Fibroblast of lung (primary cell): ENCODE data around the gene PDZD7. TPM values are rescaled to one million over a fixed set of nuclear protein-coding genes. Genes with fewer than 3 reads are reported as not detected.

Experiments used
- DNase-seq, 2 donors: peaks; one replicate each; pipeline versions ENCODE4 v3.0.0 to v3.0.0-alpha.2; 2010; ENCODE audit warnings: low read depth in 2 of 2
- H2AFZ ChIP-seq: 2 replicates; pipeline ENCODE4 v1.5.1; 2012; ENCODE audit warnings: low read length, control low read depth, inconsistent platforms
- H3K27ac ChIP-seq: 2 replicates; pipeline ENCODE4 v1.5.1; 2011; ENCODE audit warnings: low read length, control low read depth; ENCODE audit not compliant: insufficient read depth
- H3K27me3 ChIP-seq: 2 replicates; pipeline ENCODE4 v1.5.1; 2011; ENCODE audit warnings: mild to moderate bottlenecking, low read length; ENCODE audit not compliant: control insufficient read depth, insufficient read depth
- H3K36me3 ChIP-seq: 2 replicates; pipeline ENCODE4 v1.5.1; 2011; ENCODE audit warnings: low read length; ENCODE audit not compliant: control insufficient read depth, insufficient read depth
- H3K4me1 ChIP-seq: 2 replicates; pipeline ENCODE4 v1.5.1; 2011; ENCODE audit warnings: low read length; ENCODE audit not compliant: control insufficient read depth, insufficient read depth; ENCODE audit errors: extremely low read depth
- H3K4me2 ChIP-seq: 2 replicates; pipeline ENCODE4 v1.5.1; 2011; ENCODE audit warnings: low read length, control low read depth; ENCODE audit not compliant: insufficient read depth; ENCODE audit errors: extremely low read depth
- H3K4me3 ChIP-seq, 4 experiments: fragments of 200-600 bp in 1 of 4; sonication (generic) in 1 of 4; replicated peaks in 1 of 4; 2 replicates each; pipeline ENCODE4 v1.5.1; 2011 to 2016; ENCODE audit warnings: low read length in 4 of 4, low read depth in 3 of 4, mild to moderate bottlenecking in 3 of 4, control low read depth in 2 of 4, inconsistent platforms in 1 of 4, mixed read lengths in 1 of 4; ENCODE audit not compliant: insufficient read depth in 1 of 4; ENCODE audit errors: control extremely low read depth in 1 of 4
- H3K79me2 ChIP-seq: 2 replicates; pipeline ENCODE4 v1.5.1; 2012; ENCODE audit warnings: mild to moderate bottlenecking, low read length, inconsistent platforms; ENCODE audit not compliant: control insufficient read depth, insufficient read depth
- H3K9ac ChIP-seq: 2 replicates; pipeline ENCODE4 v1.5.1; 2011; ENCODE audit warnings: mild to moderate bottlenecking, low read length, control low read depth; ENCODE audit not compliant: insufficient read depth
- H3K9me3 ChIP-seq: 2 replicates; pipeline ENCODE4 v1.5.1; 2012; ENCODE audit warnings: low read depth, low read length; ENCODE audit not compliant: control insufficient read depth, insufficient read depth
- H4K20me1 ChIP-seq: 2 replicates; pipeline ENCODE4 v1.5.1; 2011; ENCODE audit warnings: low read length; ENCODE audit not compliant: control insufficient read depth, insufficient read depth; ENCODE audit errors: extremely low read depth
- EZH2 ChIP-seq: IDR thresholded peaks from 2 replicates; pipeline ENCODE4 v1.5.1; 2012; ENCODE audit warnings: low read length, control low read depth, mild to moderate bottlenecking; ENCODE audit errors: missing control alignments
- polyA plus RNA-seq, 2 donors: library from polyadenylated mRNA; depleted of rRNA in 1 of 2; stranded (reverse) in 1 of 2; unstranded in 1 of 2; fragments of >200 nt; gene quantifications; 2 replicates each; pipeline ENCODE4 v1.2.1, GENCODE V29; 2011 to 2012; ENCODE audit warnings: missing spikeins in 1 of 2
- total RNA-seq: library from RNA; depleted of rRNA; stranded (reverse); fragments of >200 nt; gene quantifications from 2 replicates; pipeline ENCODE4 v1.2.1, GENCODE V29; 2014
- TF ChIP-seq, protein P1 (sequence below), 2 donors: IDR thresholded peaks in 1 of 2; conservative IDR thresholded peaks in 1 of 2; 1 replicate in 1 of 2; 2 replicates in 1 of 2; pipeline ENCODE4 v1.5.1; 2011 to 2012; ENCODE audit warnings: low read length in 2 of 2, control low read depth in 1 of 2, inconsistent platforms in 1 of 2, low read depth in 1 of 2, mild to moderate bottlenecking in 1 of 2

The PDZD7 gene
- total and polyA plus RNA-seq, 2 donors (not counting 1 experiment from before 2014, with no cell fraction given): 0.42 to 1.3 TPM

DNA sequence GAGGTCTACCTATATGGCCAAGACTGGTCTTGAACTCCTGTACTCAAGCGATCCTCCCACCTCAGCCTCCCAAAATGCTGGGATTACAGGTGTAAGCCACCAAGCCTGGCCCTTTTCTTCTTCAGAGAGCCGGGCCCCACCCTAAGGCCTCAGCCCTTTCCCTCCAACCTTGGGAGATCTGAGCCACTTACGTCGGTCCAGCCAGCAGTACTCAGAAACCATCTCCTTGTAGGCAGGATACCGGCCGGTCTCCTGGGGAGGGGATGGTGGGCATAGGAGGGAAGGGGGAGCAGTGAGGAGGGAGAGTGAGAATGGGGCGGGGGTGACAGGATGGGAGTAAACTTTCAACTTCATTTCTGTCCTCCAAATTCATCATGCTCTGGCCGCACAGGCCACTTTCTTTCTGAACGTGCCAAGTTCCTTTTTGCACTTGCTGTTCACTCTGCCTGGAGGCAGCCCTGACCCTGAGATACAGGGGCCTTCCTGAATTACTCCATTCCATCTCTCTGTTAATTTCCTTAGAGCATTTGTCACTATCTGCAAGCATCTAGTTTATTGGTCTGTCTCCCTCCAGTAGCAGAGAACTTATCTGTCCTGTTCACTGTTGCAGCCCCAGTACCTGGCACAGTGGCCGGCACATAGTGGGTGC lies 10.4 kb downstream of the PDZD7 start:
- no peak overlapping the region for H3K4me3 ChIP-seq
- no peaks in the 10 kb centered on the region for H3K79me2 ChIP-seq
- no peaks in the 10 kb centered on the region for H3K36me3 ChIP-seq
- no peak overlapping the region for H3K27ac ChIP-seq
- H4K20me1 ChIP-seq: no peaks in the 10 kb centered on the region
- no peaks in the 10 kb centered on the region for H3K27me3 ChIP-seq
- H3K4me2 ChIP-seq: no peak overlapping the region
- no peak overlapping the region for H2AFZ ChIP-seq
- H3K4me1 ChIP-seq: peaks cover 6% of the 10 kb centered on the region
- TF ChIP-seq, protein P1, sequence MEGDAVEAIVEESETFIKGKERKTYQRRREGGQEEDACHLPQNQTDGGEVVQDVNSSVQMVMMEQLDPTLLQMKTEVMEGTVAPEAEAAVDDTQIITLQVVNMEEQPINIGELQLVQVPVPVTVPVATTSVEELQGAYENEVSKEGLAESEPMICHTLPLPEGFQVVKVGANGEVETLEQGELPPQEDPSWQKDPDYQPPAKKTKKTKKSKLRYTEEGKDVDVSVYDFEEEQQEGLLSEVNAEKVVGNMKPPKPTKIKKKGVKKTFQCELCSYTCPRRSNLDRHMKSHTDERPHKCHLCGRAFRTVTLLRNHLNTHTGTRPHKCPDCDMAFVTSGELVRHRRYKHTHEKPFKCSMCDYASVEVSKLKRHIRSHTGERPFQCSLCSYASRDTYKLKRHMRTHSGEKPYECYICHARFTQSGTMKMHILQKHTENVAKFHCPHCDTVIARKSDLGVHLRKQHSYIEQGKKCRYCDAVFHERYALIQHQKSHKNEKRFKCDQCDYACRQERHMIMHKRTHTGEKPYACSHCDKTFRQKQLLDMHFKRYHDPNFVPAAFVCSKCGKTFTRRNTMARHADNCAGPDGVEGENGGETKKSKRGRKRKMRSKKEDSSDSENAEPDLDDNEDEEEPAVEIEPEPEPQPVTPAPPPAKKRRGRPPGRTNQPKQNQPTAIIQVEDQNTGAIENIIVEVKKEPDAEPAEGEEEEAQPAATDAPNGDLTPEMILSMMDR (conservative IDR thresholded peaks at IDR 0.05 in 1 of 2, IDR thresholded peaks at IDR 0.05 in 1 of 2; ENCODE audit: low read depth in 1 of 2, low read length in 2 of 2): no peak
- TF ChIP-seq EZH2: no peak
- no peak for DNase-seq
- H3K9me3 ChIP-seq: no peaks in the 10 kb centered on the region
- no peak overlapping the region for H3K9ac ChIP-seq

DNA sequence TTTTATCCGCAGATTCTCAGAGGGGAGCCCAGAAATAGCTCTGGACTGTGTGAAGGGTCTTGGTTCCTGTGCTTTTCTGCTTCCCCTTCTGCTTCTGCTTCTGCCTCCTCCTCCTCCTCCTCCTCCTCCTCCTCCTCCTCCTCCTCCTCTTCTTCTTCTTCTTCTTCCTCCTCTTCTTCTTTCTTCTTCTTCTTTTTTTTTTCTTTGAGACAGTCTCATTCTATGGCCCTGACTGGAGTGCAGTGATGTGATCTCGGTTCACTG lies 11.6 kb downstream of the PDZD7 start:
- no peaks in the 10 kb centered on the region for H3K27me3 ChIP-seq
- H3K36me3 ChIP-seq: no peaks in the 10 kb centered on the region
- no peak for TF ChIP-seq EZH2
- TF ChIP-seq, protein P1 (conservative IDR thresholded peaks at IDR 0.05 in 1 of 2, IDR thresholded peaks at IDR 0.05 in 1 of 2; ENCODE audit: low read depth in 1 of 2, low read length in 2 of 2): no peak
- no peaks in the 10 kb centered on the region for H3K79me2 ChIP-seq
- no peaks in the 10 kb centered on the region for H4K20me1 ChIP-seq
- H3K4me3 ChIP-seq: no peak overlapping the region
- no peak overlapping the region for H3K9ac ChIP-seq
- DNase-seq: no peak
- H3K4me1 ChIP-seq: peaks cover 14% of the 10 kb centered on the region
- H3K9me3 ChIP-seq: no peaks in the 10 kb centered on the region
- H3K4me2 ChIP-seq: no peak overlapping the region
- no peak overlapping the region for H2AFZ ChIP-seq
- no peak overlapping the region for H3K27ac ChIP-seq

DNA sequence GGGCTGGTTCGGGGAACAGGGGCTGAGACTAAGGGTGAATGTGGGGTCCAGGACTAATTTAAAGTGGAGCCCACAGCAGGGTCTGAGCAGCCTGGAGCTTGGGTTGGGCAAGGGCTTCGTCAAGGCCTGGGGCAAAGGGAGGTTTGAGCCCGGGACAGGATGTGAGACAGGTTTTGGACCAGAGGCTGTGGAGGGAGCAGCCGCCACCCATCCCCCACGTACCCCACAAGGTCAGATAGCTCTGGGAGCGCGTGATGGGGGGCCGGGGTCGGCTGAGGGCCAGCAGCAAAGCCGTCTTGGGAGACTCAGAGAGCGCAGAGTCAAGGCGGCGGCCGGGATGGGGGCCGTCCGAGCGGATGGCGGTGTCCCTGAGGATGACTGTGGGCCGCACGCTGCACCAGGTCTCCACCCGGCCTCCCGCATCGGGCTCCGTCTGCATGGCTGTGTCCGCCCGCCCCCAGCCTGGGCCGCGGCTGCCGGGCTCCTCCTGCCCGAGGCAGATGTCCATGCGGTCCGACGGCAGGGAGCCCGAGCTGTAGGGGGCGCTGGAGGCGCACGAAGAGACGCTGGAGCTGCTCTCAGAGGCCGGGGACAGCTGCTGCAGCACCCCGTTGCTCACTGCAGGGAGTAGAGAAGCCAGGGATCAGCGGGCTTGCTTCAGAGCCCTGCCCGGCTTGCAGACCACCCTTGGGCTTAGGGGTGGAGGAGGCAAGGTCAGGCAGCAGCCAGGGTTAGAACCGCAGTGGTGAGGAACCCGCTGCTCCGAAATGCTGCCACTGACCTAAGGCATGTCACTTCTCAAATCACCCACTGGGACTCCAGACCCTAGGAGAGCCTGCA lies 12.1 kb downstream of the PDZD7 start:
- no peaks in the 10 kb centered on the region for H3K36me3 ChIP-seq
- H3K9me3 ChIP-seq: no peaks in the 10 kb centered on the region
- H3K4me3 ChIP-seq: no peak overlapping the region
- H2AFZ ChIP-seq: peak overlapping the region; percentile 5
- no peaks in the 10 kb centered on the region for H3K79me2 ChIP-seq
- no peak overlapping the region for H3K4me2 ChIP-seq
- H3K27ac ChIP-seq: peak overlapping the region; percentile 47
- H3K4me1 ChIP-seq: peaks cover 16% of the 10 kb centered on the region
- no peaks in the 10 kb centered on the region for H3K27me3 ChIP-seq
- H3K9ac ChIP-seq: peak overlapping the region; percentile 46
- no peaks in the 10 kb centered on the region for H4K20me1 ChIP-seq
- DNase-seq: peak; percentile 70 to 75
- TF ChIP-seq, protein P1 (conservative IDR thresholded peaks at IDR 0.05 in 1 of 2, IDR thresholded peaks at IDR 0.05 in 1 of 2; ENCODE audit: low read depth in 1 of 2, low read length in 2 of 2): peak; percentile 65 to 75
- no peak for TF ChIP-seq EZH2
